Measurements from ENCODE around the gene HOXD4. TPM values are rescaled to one million over a fixed set of nuclear protein-coding genes. Genes with fewer than 3 reads are reported as not detected.

The HOXD4 gene
- total RNA-seq, 1 experiment from 2014 or later: not detected

DNA sequence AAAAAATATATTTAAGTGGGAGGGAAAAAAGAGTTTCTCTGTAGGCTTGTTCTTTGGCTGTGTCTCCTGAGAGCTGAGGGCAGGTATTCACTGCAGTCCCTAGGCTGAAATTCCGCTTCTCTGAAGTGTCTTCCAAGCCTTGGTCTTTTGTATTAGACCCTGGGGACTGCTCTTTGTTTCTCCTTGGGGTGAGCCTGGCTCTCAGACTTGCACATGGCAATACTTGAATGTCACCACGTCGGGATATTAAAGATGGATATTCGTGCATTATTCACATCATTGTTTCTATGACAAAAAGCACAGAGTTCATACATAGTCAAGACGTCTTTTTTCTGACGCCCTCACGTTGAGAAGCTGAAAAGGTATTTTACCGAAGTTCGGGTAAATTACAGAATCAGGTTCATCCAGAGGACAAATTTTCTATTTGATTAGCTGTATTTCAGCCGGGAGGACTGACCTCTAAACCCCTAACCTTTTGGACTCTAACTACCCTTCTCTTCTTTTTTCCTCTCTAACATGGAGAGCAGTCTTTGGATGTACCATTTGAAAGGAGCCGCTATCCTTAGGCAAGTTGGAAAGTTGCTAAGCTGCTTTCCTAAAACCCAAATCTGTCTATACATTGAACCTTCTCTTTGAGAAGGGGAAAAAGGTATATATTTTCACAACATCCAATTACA is 3.4 kb downstream of the HOXD4 start:
- H3K4me3 Mint-ChIP-seq (ENCODE audit: unreplicated experiment): no peak overlapping the region
- ChIA-PET CTCF (interaction anchor here (0.6 to 1.3 kb wide), 7 partner anchors 14 to 868 kb away, joined by 3 to 6 read pairs (median 3); no protein-coding TSS in a partner anchor), POLR2A (no interaction called here)
- H3K4me1 Mint-ChIP-seq (ENCODE audit: insufficient read depth, unreplicated experiment): no peaks in the 10 kb centered on the region
- no peaks in the 10 kb centered on the region for H3K9me3 Mint-ChIP-seq (ENCODE audit: unreplicated experiment)
- H3K36me3 Mint-ChIP-seq (ENCODE audit: insufficient read depth, unreplicated experiment): peaks cover 5% of the 10 kb centered on the region
- no peaks in the 10 kb centered on the region for H3K27me3 Mint-ChIP-seq (ENCODE audit: insufficient read depth, unreplicated experiment)
- DNase-seq (ENCODE audit: unreplicated experiment): no peak
- intact Hi-C loops (cut with micrococcal nuclease): no loop called here
- no TSS peak for BruUV-seq (replicated peaks)
- TF ChIP-seq, protein P1, sequence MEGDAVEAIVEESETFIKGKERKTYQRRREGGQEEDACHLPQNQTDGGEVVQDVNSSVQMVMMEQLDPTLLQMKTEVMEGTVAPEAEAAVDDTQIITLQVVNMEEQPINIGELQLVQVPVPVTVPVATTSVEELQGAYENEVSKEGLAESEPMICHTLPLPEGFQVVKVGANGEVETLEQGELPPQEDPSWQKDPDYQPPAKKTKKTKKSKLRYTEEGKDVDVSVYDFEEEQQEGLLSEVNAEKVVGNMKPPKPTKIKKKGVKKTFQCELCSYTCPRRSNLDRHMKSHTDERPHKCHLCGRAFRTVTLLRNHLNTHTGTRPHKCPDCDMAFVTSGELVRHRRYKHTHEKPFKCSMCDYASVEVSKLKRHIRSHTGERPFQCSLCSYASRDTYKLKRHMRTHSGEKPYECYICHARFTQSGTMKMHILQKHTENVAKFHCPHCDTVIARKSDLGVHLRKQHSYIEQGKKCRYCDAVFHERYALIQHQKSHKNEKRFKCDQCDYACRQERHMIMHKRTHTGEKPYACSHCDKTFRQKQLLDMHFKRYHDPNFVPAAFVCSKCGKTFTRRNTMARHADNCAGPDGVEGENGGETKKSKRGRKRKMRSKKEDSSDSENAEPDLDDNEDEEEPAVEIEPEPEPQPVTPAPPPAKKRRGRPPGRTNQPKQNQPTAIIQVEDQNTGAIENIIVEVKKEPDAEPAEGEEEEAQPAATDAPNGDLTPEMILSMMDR (IDR thresholded peaks at IDR 0.05; ENCODE audit: unreplicated experiment): no peak
- no peak overlapping the region for H3K27ac Mint-ChIP-seq (ENCODE audit: low read depth, unreplicated experiment)

- Mint-ChIP-seq H3K4me1 (ENCODE audit: insufficient read depth, unreplicated experiment) (no peaks in the 10 kb centered on the region), H3K36me3 (ENCODE audit: insufficient read depth, unreplicated experiment) (peaks cover 5% of the 10 kb centered on the region), H3K9me3 (ENCODE audit: unreplicated experiment) (no peaks in the 10 kb centered on the region), H3K4me3 (ENCODE audit: unreplicated experiment) (no peak overlapping the region), H3K27me3 (ENCODE audit: insufficient read depth, unreplicated experiment) (no peaks in the 10 kb centered on the region), H3K27ac (ENCODE audit: low read depth, unreplicated experiment) (no peak overlapping the region)
- ChIA-PET CTCF (interaction anchor here (0.6 to 1.3 kb wide), 6 partner anchors 14 to 868 kb away, joined by 3 to 6 read pairs (median 3); no protein-coding TSS in a partner anchor), POLR2A (no interaction called here)
- DNase-seq (ENCODE audit: unreplicated experiment): no peak
- BruUV-seq (replicated peaks): no TSS peak
- TF ChIP-seq, protein P1 (IDR thresholded peaks at IDR 0.05; ENCODE audit: unreplicated experiment): no peak
- intact Hi-C loops (cut with micrococcal nuclease): no loop called here
These were observed 4.2 kb downstream of the HOXD4 start for GRCh38 chr2:176155356-176156044.

GRCh38 chr2:176156301-176156806 is 5.0 kb downstream of the HOXD4 start:
- Mint-ChIP-seq H3K9me3 (ENCODE audit: unreplicated experiment) (no peaks in the 10 kb centered on the region), H3K27me3 (ENCODE audit: insufficient read depth, unreplicated experiment) (no peaks in the 10 kb centered on the region), H3K4me3 (ENCODE audit: unreplicated experiment) (no peak overlapping the region), H3K4me1 (ENCODE audit: insufficient read depth, unreplicated experiment) (no peaks in the 10 kb centered on the region), H3K36me3 (ENCODE audit: insufficient read depth, unreplicated experiment) (peaks cover 5% of the 10 kb centered on the region), H3K27ac (ENCODE audit: low read depth, unreplicated experiment) (no peak overlapping the region)
- CTCF ChIA-PET: interaction anchor here (0.6 kb wide), 1 partner anchor 659 kb away, joined by 3 read pairs; no protein-coding TSS in a partner anchor
- POLR2A ChIA-PET: no interaction called here
- TF ChIP-seq, protein P1 (IDR thresholded peaks at IDR 0.05; ENCODE audit: unreplicated experiment): no peak
- no TSS peak for BruUV-seq (replicated peaks)
- no peak for DNase-seq (ENCODE audit: unreplicated experiment)
- intact Hi-C loops (cut with micrococcal nuclease): no loop called here

- peaks cover 5% of the 10 kb centered on the region for H3K36me3 Mint-ChIP-seq (ENCODE audit: insufficient read depth, unreplicated experiment)
- H3K27me3 Mint-ChIP-seq (ENCODE audit: insufficient read depth, unreplicated experiment): no peaks in the 10 kb centered on the region
- ChIA-PET CTCF (interaction anchor here (0.6 kb wide), 1 partner anchor 659 kb away, joined by 3 read pairs; no protein-coding TSS in a partner anchor), POLR2A (interaction anchor here (0.7 kb wide), 1 partner anchor 303 kb away, joined by 3 read pairs; no protein-coding TSS in a partner anchor)
- no peaks in the 10 kb centered on the region for H3K9me3 Mint-ChIP-seq (ENCODE audit: unreplicated experiment)
- BruUV-seq (replicated peaks): no TSS peak
- no peak within 1 kb of the TSS for H3K4me3 Mint-ChIP-seq (ENCODE audit: unreplicated experiment)
- no peak within 1 kb of the TSS for H3K27ac Mint-ChIP-seq (ENCODE audit: low read depth, unreplicated experiment)
- TF ChIP-seq, protein P1 (IDR thresholded peaks at IDR 0.05; ENCODE audit: unreplicated experiment): no peak
- DNase-seq (ENCODE audit: unreplicated experiment): no peak
- intact Hi-C loops (cut with micrococcal nuclease): no loop called here
- H3K4me1 Mint-ChIP-seq (ENCODE audit: insufficient read depth, unreplicated experiment): no peaks in the 10 kb centered on the region
These were observed 5.6 kb downstream of the HOXD4 start, which contains the start of gene HOXD3 for GRCh38 chr2:176156807-176157498. HOXD3 (plus strand) TSS chr2:176157307; CDS start chr2:176169115, 11,808 bp downstream.
